Left lobe of liver (tissue), 2 donors: Measurements from ENCODE around the gene TOX2. TPM values are rescaled to one million over a fixed set of nuclear protein-coding genes. Genes with fewer than 3 reads are reported as not detected.
"Not testable (repeated sequence)": the region's sequence is repeated elsewhere in the genome, so short reads cannot be mapped to it uniquely, and the experiment has no call there.

Source experiments
- ATAC-seq: fragments of 200-7000 bp; cut with Tn5 transposase; one replicate; pipeline ENCODE4 v1.9.1; 2020; ENCODE audit warnings: mild to moderate bottlenecking, moderate library complexity
- DNase-seq: peaks from one replicate; pipeline ENCODE4 v3.0.0-alpha.2; 2020; ENCODE audit warnings: low spot score
- total RNA-seq: library from RNA; stranded (reverse); gene quantifications from one replicate; pipeline ENCODE4 v1.2.1, GENCODE V29; 2021
- donor health status: DM: no; HTN: no; CAD: no; lungs with moderate emphysema.
- donor health status: DM: no; HTN: yes; CAD: no.

TOX2 gene
- total RNA-seq, 1 donor from 2014 or later: 3.5 TPM

DNA sequence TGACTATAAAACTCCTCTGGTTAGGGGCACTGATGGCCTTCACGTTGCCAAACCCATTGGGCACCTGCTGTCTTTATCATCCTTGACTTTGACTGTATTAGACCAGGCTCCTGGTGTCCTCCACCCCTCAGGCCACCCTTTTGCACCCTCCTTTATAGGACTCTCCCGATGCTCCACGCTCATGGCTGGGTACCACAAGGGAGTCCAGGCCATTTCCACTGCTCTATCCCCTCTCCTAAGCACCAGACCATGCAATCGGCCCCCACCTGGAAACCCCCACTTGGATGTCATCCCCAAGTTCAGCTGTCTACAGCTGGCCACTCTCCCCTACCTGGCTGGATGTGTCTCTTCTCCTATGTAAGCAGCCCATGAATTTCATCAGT lies 115.2 kb downstream of the TOX2 start:
- DNase-seq (peak; percentile 16), ATAC-seq (no peak)

DNA sequence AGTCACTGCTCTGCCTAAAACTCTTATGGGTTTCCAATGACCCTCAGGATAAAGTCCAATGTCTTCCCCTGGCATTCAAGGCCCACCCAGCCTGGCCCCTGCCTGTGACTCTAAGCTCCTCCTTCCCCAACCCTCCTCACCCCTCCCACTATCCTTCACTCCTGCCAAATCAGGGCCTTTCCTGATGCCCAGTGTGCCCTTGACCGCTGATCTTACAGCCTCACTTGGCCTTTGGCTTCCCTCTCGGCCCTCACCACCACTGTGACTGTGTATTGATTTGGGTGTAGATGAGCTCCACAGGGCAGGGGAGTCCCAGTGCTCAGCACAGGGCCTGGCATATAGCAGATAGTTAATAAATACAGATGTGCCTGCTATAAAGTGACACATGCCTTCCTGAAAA lies 115.7 kb downstream of the TOX2 start:
- ATAC-seq (no peak), DNase-seq (peak; percentile 19)

DNA sequence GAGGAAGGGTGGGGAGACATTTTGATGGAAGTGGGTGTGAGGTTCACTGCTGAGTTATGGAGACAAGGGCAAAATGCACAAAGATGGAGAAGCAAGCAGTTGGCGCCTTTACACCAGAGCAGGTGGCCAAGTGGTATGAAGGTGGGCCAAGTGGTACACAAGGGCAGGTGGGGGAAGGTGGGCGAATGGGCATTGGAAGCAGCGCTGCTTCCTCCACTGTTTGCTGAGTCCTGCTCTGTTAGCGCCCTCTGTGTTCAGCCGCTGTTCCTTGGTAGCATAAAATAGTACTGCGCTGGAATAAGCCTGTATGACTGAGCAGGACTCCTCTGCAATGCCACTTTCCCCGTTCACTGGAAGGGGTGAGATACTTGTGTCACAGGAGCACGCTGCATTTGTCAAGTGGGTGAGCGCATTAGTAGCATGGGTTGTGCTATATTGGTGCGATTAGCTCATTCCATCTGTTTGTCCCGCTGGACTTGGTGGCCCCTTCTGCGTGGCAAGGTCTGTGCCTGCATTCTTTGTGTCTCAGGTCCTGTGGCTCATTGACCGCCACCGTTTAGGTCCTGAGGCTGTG lies 116.4 kb downstream of the TOX2 start:
- ATAC-seq: no peak
- DNase-seq: peak; percentile 18

GRCh38 chr20:44031781-44032582 lies 117.3 kb downstream of the TOX2 start:
- no peak for ATAC-seq
- DNase-seq: peak; percentile 21

- DNase-seq: no peak
- no peak for ATAC-seq
These were observed 118.1 kb downstream of the TOX2 start for GRCh38 chr20:44032583-44033331.

GRCh38 chr20:44033344-44033743 lies 118.7 kb downstream of the TOX2 start:
- ATAC-seq (no peak), DNase-seq (no peak)

DNA sequence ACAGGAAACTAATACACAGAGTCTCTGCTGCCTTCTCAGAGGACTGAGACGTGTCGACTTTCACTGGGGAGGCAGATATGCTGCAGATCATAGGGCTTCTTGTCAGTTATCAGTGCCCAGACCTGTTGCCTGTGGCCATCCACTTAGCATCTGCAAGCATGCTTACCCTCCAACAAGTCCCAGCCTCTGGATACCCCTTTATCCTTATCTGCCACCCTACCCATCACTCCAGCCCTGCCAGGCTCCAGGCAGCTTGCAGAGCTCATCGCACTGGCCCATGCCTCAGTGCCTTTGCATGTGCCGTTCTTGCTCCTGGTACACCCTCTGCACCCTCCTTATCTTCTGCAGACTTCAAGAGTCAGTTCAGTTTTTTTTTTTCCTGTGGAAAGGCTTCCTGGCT lies 119.2 kb downstream of the TOX2 start:
- DNase-seq: peak; percentile 16
- ATAC-seq: no peak

DNA sequence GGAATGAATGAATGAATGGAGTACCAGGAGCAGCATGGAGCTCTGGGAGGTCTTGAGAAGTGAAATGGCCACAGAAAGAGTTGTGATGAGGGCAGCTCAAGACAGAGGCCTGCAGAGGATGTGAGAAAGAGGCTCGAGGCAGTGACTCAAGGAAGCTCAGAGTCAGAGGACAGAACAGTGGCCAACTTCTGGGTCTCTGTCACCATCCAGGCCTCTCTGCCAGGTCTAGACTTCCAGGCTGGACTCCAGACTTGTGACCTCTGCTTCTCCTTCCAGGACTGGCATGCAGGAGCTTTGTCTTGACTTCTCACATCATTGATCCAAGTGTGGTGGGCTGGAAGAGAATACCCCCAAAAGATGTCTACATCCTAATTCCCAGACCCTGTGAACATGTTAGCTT lies 119.8 kb downstream of the TOX2 start:
- DNase-seq (peak; percentile 16), ATAC-seq (no peak)

DNA sequence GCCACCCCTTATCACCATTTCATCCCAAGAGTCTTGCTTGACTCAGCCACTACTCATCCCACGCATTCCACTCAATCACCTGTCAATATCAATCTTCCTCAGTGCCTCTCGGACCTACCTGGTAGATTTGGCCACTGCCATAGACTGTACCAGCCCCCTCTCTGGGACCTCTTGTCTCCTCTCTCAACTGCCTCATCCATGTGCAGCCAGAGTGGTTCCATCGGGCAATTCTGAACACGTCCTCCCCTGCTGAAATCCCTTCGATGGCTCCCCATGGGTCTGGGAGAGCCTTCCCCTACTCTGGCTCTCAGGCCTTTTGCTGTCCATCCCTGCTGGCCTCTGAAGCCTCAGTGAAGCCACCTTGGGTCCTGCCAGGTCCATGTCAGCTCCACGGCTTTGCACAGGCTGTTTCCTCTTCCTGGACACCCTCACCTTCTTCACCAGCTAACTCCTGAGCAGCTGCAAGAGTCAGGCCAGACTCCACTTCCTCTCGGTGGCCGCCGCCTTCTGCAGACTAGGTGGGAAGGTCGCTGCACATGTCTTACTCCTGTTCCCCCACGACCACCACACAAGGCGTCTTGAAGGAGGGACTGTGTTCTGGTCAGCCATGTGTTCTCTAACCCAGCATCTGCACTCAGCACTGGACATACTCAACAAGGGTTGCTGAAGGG lies 120.4 kb downstream of the TOX2 start:
- DNase-seq: peak; percentile 21
- no peak for ATAC-seq

DNA sequence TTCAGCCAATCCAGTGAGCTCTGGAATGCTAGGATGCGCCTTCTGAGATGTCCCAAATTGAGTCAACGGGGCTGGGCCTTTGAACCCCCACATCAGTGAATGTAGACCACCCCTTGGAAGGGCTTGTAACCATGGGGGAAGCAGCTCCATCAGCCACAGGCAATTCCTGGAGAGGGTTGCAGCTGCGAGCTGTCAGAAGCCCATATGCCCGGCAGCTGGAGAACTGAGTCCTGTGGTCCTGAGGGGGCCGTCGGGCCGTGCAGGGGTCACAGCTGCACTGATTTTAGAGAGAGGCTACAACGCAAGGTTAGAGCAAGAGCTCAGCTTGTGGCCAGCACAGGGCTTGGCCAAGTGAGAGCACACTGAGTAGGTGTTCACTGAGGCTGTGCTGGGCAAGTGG lies 121.3 kb downstream of the TOX2 start:
- no peak for ATAC-seq
- peak; percentile 32 for DNase-seq

DNA sequence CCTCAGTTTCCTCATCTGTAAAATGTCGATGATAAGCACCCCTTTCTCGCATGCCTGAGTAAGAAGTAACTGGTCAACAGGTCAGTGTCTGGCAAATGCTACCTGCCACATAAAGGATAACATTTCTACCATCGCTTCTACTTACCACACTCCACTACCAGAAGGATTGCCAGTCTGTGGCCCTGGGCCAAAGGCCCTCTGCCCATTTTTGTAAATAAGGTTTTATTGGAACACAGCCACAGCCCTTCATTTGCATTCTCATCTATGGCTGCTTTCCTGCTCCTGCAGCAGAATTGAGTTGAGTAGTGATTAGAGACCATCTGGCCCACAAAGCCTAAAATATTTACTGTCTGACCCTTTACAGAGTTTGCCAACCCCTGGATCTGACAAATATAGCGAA lies 121.8 kb downstream of the TOX2 start:
- no peak for DNase-seq
- ATAC-seq: no peak

DNA sequence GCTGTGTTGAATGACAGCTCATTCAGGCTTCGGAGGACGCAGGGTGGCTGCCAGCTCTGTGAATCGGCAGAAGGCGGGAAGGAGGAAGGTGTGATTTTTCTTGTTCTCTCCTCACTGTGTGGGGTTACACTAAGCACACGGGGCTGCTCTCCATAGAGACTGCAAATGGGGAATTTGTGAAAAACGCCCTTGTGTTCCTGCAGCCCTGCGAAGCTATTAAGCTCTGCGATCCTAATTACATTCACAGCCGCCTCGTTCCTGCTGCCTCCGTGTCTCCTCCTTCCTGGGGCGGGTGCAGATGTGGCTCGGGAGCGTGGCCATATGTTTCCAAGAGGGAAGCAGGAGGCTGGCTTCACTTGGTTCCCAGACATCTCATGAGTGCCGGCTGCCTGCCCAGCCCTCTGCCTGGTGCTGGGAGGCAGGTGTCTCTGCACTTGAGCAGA lies 124.0 kb downstream of the TOX2 start:
- peak; percentile 35 for DNase-seq
- ATAC-seq: no peak

DNA sequence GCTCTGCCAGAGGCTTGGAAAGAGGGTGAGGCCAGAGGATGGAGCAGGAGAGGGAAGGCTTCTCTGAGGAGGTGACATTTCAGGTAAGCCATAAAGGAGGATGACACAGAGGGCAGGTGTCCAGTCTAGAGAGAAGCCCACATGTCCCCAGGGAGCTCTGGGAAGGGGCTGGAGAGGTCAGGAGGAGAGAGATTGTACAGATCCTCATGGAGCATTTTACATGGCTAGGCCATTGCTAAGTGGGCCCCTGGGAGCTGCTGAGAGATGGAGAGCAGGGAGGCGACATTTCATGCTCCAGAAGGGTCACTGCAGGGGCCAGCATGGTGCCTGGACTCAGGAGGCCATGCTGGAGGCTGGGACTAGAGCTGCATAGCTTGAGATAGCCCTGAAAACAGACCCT lies 124.5 kb downstream of the TOX2 start:
- ATAC-seq (no peak), DNase-seq (no peak)

GRCh38 chr20:44039741-44040140 lies 125.1 kb downstream of the TOX2 start:
- ATAC-seq (no peak), DNase-seq (peak; percentile 30)

DNA sequence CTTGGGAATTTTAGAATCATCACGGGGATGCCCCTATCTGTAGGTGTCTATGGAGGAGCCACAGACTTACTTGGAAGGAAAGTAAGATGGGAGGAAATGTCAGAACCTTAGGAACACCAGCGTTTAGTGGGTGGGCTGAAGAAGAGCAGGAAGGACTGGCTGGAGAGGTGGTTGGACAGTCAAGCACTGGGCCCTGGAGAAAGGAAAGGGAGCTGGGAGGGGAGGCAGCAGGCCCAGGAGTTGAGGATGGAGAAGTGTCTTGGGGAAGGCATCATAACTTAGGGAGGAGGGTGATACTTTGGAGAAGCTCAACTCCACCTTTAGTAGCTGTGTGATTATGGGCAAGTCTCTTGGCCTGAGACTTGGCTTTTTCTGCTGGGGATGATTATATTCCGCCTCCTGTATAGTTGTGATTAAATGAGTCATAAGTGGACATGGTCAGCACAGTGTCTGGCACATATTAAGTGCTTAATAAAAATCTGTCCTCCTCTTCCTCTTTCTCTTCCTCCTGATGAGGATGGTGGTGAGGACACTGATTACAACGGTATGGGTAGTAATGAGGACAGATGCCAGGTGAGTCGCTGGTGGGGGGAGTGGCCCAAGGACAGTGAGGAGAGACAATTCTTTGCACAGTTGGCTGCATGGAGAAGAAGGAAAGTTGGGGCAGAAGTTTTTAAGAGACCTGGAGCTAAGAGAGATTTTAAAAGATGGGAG lies 125.7 kb downstream of the TOX2 start:
- DNase-seq (peak; percentile 30), ATAC-seq (no peak)

DNA sequence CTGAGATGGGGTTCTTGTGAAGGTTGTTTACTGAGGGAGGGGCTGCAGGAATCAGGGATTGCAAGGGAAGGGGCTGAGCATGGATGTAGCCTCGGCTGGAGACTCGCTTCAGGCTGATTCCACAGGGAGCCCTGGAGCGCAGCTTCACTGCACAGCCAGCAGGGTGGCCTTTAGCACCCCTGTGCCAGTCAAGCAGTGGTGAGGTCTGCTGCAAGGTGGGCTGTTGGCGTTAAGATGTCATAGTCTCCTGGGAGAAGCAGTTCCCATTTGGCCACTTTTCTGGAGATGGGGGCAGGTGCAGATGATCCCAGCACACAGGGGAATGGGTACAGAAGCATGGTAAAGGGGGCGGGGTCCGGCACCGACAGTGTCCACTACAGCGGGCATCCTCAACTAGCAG lies 126.3 kb downstream of the TOX2 start:
- no peak for ATAC-seq
- DNase-seq: peak; percentile 28

DNA sequence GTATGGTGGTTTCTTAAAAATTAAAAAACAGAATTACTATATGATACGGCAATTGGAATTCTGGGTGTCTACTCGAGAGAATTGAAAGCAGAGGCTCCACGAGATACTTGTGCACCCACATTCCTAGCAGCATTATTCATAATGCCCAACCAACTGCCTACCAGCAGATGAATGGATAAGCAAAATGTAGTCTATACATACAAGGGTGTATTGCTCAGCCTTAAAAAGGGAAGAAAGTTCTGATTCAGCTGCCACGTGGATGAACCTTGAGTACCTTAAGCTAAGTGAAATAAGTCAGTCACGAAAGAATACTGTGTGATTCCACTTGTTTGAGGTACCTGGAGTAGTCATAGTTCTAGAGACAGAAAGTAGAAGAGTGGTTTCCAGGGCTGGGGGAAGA lies 130.1 kb downstream of the TOX2 start:
- ATAC-seq, DNase-seq: not testable (repeated sequence)

DNA sequence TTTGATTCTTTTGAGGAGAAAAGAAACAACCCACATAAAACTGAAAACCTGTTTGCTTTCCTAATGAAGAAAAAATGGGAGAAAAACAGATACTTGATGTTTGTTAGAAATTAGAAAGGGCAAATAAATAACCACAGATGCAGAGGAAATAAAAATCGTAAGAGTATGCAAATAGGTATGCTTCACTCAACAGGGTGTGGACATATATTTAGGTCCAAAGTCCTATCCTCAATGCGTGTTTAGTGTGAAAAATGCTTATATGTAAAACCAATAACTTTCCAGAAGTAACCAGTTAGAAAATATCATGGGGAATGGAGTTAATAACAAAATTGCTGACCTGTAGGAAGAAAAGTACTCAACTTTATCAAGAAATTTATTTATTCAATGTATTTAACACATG lies 135.7 kb downstream of the TOX2 start:
- DNase-seq (no peak), ATAC-seq (no peak)

- ATAC-seq (no peak), DNase-seq (peak; percentile 28)
These were observed 136.4 kb downstream of the TOX2 start for GRCh38 chr20:44050925-44051660.

DNA sequence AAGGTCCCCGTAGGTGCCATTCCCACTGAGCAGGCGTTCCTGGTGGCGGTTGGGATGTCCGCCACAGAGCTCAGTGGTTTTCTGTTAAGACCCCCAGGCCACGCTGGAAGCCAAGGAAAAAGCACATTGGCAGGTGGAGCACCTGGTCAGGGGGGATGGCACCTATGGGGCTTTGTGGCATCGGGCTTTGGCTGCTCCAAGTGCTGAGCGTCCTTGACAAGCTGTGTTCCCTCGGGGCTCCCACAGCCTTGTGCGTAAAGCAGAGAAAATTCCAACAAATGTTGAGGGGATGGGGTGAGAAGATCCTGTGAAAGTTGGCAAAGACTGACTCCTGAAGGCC lies 137.0 kb downstream of the TOX2 start:
- no peak for ATAC-seq
- peak; percentile 22 for DNase-seq
